Choroid plexus epithelial cell (primary cell): ENCODE data around the gene EHF.
"Not testable (repeated sequence)": the region's sequence is repeated elsewhere in the genome, so short reads cannot be mapped to it uniquely, and the experiment has no call there.

ENCODE experiments used
- DNase-seq: peaks from one replicate; pipeline ENCODE4 v3.0.0-alpha.2; 2010; ENCODE audit warnings: low read depth
- H3K4me3 ChIP-seq: 2 replicates; pipeline ENCODE4 v1.5.1; 2011; ENCODE audit warnings: low read depth, mild to moderate bottlenecking, control low read depth, low read length, moderate library complexity
- TF ChIP-seq, protein P1 (sequence below): conservative IDR thresholded peaks from 2 replicates; pipeline ENCODE4 v1.5.1; 2011; ENCODE audit warnings: low read depth, mild to moderate bottlenecking, control low read depth, inconsistent platforms, low read length, moderate library complexity

EHF gene

DNA sequence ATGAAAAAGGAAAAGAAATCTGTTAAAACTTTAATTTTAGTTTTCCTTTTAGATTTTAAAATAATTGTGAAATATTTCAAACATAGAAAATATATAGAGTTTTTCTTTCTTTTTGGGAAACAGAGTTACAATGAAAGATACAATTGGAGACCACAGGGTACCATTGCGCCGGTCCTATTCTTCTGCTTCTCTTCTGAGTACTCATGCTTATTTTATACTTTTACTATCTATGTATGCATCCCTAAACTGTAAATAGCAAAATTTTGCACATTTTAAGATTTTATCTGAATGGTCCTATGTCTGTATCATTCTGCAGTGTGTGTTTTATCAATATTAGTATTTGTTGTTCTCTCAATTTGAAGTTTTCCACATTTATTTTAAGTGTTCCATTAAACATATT is 65.0 kb downstream of the EHF start:
- TF ChIP-seq, protein P1, sequence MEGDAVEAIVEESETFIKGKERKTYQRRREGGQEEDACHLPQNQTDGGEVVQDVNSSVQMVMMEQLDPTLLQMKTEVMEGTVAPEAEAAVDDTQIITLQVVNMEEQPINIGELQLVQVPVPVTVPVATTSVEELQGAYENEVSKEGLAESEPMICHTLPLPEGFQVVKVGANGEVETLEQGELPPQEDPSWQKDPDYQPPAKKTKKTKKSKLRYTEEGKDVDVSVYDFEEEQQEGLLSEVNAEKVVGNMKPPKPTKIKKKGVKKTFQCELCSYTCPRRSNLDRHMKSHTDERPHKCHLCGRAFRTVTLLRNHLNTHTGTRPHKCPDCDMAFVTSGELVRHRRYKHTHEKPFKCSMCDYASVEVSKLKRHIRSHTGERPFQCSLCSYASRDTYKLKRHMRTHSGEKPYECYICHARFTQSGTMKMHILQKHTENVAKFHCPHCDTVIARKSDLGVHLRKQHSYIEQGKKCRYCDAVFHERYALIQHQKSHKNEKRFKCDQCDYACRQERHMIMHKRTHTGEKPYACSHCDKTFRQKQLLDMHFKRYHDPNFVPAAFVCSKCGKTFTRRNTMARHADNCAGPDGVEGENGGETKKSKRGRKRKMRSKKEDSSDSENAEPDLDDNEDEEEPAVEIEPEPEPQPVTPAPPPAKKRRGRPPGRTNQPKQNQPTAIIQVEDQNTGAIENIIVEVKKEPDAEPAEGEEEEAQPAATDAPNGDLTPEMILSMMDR, result no peak
- no peak for DNase-seq

GRCh38 chr11:34692299-34692698 is 71.4 kb downstream of the EHF start:
- DNase-seq, H3K4me3 ChIP-seq: not testable (repeated sequence)

More for the DNA sequence above, 65.0 kb downstream of the EHF start:
- H3K4me3 ChIP-seq, result no peak overlapping the region

DNA sequence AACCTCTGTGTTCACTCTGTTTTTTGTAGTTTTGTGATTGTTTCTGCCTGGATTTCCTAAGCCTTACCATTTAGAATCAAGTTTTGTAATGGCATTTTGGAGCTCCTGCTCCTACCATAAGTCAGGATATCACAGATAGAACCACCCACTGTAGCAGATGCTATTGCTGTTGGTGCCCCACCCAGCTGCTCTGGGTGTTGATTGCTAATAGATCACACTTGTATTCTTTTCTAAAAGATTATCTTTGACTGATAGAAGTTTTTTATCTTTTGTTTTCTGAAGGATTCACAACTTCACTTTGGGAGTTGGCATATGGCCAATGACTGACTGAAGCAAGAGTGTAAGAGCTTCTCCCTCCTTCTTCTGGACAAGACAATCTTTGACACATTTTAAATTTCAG is 76.0 kb downstream of the EHF start:
- TF ChIP-seq, protein P1, result no peak
- no peak for DNase-seq
- H3K4me3 ChIP-seq, result no peak overlapping the region

DNA sequence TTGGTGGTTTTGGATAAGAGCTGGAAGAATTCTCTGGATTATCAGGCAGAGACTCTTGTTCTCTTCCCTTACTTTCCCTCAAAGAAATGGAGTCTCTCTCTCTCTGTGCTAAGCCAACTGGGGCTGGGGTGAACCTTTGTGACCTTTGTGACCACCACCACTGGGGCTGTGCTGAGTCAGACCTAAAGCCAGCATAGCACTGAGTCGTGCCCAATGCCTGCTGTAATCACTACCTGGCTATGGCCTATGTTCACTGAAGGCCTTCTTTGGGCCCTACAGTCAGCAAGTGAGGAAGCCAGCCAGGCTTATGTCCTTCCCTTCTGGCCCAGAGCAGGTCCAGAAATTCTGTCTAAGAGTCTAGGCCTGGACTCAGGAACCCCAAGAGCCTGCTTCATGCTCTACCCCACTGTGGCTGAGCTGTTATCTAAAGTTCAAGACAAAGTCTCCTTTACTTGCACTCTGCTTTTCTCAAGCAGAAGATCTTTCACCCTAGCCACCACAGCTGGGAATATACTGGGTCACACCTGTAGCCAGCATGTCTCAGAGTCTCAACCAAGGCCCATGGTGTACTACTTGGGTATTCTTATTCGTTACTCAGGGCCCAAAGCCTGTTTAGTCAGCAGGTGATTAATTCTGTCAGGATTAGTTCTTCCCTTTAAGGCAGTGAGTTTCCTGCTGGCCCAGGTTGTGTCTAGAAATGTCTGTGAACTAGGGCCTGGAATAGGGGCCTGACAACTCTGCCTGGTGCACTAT is 86.0 kb downstream of the EHF start:
- TF ChIP-seq, protein P1, result no peak
- H3K4me3 ChIP-seq, result no peak overlapping the region
- no peak for DNase-seq

DNA sequence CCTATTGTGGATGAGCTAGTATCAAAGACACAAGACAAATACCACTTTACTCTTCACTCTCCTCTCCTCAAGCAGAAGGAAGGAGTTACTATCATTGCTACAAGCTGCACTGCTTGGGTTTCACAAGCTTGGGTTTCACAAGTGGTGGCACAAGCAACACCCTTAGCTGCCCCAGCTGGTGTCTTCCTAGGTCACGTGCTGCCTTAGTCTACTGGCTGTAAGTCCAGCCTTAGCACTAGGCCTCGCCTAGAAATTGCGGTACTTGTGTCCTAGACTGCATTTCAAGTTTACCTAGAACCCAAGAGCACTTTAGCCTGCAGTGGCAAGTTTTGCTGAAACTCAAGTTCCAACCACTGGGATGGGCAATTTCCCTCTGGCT is 86.6 kb downstream of the EHF start:
- no peak for DNase-seq
- TF ChIP-seq, protein P1, result no peak

More for the DNA sequence above, 86.6 kb downstream of the EHF start:
- no peak overlapping the region for H3K4me3 ChIP-seq
